Measurements from ENCODE around the gene SH2B3.

Gene SH2B3

DNA sequence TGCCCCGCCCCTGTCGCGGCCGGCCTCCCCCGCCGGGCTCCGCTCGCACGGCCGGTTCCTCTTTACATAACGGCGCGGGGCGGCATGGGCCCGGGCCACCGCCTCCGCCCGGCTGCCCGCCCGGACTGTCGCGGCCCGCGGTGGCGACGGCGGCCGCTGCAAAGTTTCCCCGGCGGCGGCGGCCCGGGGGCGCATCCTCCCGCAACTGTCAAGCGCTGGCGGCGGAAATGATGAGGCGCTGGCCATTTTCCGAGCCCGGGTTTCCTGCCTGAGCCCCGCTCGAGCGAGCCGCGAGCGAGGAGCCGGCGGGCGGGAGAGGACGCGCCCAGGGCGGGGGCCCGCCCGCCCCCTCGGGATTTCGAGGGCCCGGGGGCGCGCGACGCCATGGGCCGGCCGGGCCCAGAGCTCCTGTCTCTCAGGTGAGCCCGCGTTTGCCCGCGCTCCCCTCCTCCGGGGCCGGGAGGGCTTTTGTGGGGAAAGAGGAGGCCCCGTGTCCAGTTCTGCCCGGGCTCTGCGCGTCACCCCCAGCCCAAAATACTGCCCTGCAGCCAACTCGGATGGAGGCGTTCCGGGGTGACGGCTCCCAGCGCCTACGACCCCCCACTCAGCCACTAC is at the start of gene SH2B3:
Gene SH2B3 (plus strand): TSS at position 65 of the 615 bp plus-strand sequence. CDS start 12,223 bp downstream, outside the sequence.
- Mint-ChIP-seq H3K4me1 (peaks cover 62% of the 10 kb centered on the region), H3K27ac (peak within 1 kb of the TSS; percentile 97), H3K4me3 (peak within 1 kb of the TSS; percentile 89), H3K36me3 (ENCODE audit: low read depth) (peaks cover 15% of the 10 kb centered on the region), H3K27me3 (no peaks in the 10 kb centered on the region), H3K9me3 (no peaks in the 10 kb centered on the region)
- ATAC-seq (peak; percentile 4), DNase-seq (no peak)

DNA sequence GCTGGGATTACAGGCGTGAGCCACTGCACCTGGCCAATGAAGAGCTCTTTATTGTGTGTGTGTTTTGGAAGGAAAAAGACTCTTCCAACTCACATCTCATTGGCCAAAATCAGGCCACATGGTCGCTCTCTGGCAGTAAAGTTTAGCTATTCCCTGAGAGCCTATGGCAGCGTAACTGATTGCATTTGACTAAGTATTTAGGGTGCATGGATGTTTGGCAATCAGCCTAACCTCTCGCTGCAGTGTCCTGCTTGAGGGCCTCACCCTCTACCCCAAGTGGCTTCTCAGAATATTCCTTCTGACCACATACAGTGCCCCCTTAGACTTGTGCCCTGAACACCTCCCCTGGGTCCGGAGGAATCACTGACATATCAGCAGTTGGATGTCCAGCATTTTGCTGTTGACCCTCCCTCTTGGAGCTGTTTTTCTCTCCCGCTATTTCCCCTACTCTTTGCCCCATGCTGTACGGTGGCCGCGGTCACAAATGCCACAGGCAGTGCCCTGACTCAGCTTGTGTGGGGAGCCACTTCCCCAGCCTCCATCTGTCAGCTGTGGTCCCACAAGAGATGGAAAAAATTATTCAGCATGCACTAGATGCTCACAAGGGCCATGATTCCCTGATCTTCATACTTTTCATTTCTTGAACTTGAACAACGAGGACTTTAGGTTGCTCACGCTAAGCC is 46.4 kb upstream of the SH2B3 start:
- peak overlapping the region; percentile 91 for H3K27ac Mint-ChIP-seq
- H3K9me3 Mint-ChIP-seq = no peaks in the 10 kb centered on the region
- peak; percentile 74 for DNase-seq
- ATAC-seq = peak; percentile 87
- H3K4me1 Mint-ChIP-seq = peaks cover 28% of the 10 kb centered on the region
- peaks cover 24% of the 10 kb centered on the region for H3K27me3 Mint-ChIP-seq
- no peaks in the 10 kb centered on the region for H3K36me3 Mint-ChIP-seq (ENCODE audit: low read depth)
- peak overlapping the region; percentile 65 for H3K4me3 Mint-ChIP-seq

DNA sequence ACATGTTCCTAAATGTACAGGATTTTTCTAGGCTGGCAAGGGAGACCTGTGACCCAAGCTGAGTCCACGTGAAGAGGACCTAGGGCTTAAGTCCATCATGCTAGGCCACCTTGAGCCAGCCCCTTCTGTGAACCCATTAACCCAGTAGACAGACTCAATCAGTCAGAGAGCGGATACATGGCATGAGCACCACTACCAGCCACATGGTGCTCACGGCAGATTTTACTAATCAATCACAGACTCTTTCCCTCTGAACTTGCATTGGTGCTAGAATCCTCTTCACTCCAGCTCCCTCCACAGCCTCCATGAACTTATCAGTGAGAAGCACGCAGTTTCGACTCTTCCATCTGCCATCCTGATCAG is 45.8 kb upstream of the SH2B3 start:
- H3K4me1 Mint-ChIP-seq = peaks cover 28% of the 10 kb centered on the region
- H3K4me3 Mint-ChIP-seq = peak overlapping the region; percentile 65
- H3K27me3 Mint-ChIP-seq = peaks cover 24% of the 10 kb centered on the region
- no peaks in the 10 kb centered on the region for H3K9me3 Mint-ChIP-seq
- ATAC-seq (peak; percentile 45), DNase-seq (no peak)
- H3K27ac Mint-ChIP-seq = peak overlapping the region; percentile 91
- no peaks in the 10 kb centered on the region for H3K36me3 Mint-ChIP-seq (ENCODE audit: low read depth)

DNA sequence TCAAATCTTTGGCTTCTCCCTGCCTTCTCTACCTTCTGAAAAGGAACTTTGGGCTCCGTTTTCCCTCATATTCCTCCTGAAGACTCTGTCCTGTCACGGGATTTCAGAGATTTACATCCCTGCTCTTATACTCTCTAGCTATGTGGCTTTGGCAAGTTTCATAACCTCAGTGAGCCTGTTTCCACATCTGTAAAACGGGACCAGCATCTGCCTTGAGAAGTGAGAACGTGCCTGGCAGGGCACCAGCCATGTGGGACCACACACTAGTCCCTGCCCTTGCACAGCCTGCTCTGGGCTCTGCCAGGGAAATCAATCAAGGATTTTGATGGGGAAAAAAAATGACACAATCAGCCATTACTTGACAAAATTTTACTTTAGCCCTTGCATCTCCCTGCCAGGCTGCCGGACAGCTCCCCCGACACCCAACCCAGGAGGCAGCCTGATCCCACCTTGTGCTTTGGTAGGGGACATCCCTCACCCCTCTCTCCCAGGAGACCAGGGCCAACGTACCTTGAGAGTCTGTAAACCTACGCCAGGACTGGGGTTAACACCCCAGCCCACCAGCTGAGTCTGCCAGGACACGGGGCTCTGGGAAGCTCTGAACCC is 45.3 kb upstream of the SH2B3 start:
- no peak for DNase-seq
- Mint-ChIP-seq H3K4me1 (peaks cover 28% of the 10 kb centered on the region), H3K27ac (peak overlapping the region; percentile 25), H3K9me3 (no peaks in the 10 kb centered on the region), H3K27me3 (peaks cover 24% of the 10 kb centered on the region), H3K36me3 (ENCODE audit: low read depth) (no peaks in the 10 kb centered on the region), H3K4me3 (peak overlapping the region; percentile 65)
- no peak for ATAC-seq

DNA sequence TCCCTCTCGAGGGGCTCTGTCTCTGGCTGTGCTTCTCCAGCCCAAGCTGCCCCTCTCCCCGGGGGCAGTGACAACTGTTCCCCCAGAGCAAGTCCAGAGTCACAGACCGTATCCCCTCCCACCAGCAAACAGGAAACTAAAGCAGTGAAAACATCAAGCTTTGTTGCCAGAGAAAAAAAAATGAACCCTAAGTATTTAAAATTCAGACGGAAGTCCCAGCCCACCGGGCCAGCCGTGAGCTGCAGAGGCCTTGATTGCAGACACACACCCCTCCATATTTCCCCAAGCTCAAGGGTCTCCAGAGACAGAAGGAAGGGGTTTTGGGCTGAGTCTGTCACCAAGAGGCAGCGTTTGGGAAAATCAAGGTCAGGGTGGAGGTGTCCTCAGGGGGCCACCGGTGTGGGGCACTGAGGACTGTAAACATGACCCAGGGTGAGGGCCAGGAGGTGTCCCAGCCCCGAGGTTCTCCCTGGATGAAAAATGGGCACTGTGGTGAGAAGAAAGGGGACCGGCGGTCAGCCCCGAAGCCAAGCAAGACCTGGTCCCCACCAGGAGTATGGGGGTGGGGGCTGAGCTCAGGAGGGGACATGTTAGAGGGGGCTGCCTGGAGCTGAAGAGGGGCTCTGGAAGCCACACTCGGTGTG is 44.5 kb upstream of the SH2B3 start:
- H3K27ac Mint-ChIP-seq = no peak overlapping the region
- H3K27me3 Mint-ChIP-seq = peaks cover 24% of the 10 kb centered on the region
- H3K36me3 Mint-ChIP-seq (ENCODE audit: low read depth) = no peaks in the 10 kb centered on the region
- no peaks in the 10 kb centered on the region for H3K9me3 Mint-ChIP-seq
- peak overlapping the region; percentile 6 for H3K4me3 Mint-ChIP-seq
- peaks cover 28% of the 10 kb centered on the region for H3K4me1 Mint-ChIP-seq
- no peak for ATAC-seq
- no peak for DNase-seq

DNA sequence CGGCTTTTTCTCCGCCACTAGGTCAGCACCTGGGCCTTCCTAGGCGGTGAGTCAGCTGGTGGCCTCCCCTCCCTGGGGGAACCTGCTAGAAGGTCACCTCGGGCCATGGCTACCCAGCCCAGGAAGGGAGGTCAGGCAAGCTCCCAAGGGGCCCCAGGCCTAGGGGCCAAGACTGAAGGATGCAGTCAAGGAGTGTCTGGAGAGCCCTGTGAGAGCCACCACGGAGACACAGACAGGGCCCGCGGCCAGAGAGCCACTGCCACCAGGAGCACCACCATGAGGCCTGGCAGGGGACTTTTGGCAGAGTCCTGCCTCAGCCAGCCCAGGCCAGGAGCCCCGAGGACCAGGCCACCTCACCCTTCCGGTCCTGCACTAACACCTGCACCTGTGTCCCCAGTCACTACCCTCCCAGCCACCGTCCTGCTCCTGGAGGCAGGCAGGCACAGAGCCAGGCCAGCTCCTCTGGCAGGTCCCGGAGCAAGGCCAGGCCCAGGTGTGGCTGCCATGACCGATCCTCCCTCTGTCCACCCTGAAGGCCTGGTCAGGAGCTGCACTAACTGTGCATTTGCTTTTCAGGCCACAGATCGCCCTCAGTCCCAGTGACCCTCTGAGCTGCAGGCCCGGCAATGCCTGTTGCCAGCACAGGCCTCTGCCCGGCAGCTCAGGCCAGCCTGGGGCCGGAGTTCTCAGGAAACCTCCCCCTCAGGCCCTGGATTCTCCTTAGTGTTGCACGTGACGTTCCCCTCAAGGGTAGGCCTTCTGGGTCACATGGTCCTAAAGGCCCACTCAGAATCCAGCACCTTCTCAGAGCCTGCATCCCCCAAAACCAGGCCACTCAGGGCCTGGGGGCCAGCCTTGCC is 43.8 kb upstream of the SH2B3 start:
- no peak overlapping the region for H3K4me3 Mint-ChIP-seq
- peaks cover 28% of the 10 kb centered on the region for H3K4me1 Mint-ChIP-seq
- DNase-seq = no peak
- peaks cover 24% of the 10 kb centered on the region for H3K27me3 Mint-ChIP-seq
- no peaks in the 10 kb centered on the region for H3K9me3 Mint-ChIP-seq
- ATAC-seq = no peak
- no peaks in the 10 kb centered on the region for H3K36me3 Mint-ChIP-seq (ENCODE audit: low read depth)
- no peak overlapping the region for H3K27ac Mint-ChIP-seq

DNA sequence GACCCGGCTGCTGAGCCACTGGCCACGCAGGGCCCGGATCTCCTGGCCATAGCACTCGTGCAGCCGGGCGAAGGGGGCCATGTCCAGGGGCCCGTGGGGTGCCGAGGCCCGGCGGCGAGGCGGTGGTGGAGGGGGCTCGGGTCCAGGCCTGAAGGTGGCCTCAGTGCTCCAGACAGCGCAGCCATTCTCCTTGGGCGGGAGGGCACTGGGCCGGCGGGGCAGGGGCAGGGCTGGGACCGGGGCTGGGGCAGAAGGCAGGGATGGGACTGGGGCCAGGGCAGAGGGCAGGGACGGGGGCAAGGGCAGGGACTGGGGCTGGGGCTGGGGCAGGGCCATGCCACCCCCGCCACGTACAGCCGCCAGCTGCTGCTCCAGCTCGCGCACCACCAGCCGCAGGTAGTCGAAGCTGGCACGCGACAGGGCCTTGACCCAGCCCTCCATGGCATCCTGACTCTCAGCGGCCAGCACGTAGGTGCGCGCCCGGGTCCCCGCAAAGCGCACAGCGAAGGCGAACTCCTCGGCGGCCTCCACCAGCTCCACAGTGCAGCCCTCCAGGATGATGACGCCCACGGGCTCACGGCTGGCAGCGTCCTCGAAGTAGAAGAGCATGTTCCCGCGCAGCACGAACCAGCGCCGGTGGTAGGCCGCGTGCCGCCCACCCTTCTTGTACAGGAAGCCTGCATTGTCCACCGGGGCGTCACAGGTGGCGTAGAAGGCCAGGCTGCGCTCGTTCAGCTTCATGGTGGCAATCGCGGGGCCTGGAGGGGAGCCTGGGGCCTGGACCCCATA is 42.8 kb upstream of the SH2B3 start:
- ATAC-seq = no peak
- peaks cover 32% of the 10 kb centered on the region for H3K4me1 Mint-ChIP-seq
- H3K4me3 Mint-ChIP-seq = no peak overlapping the region
- no peaks in the 10 kb centered on the region for H3K36me3 Mint-ChIP-seq (ENCODE audit: low read depth)
- no peaks in the 10 kb centered on the region for H3K9me3 Mint-ChIP-seq
- no peak overlapping the region for H3K27ac Mint-ChIP-seq
- no peak for DNase-seq
- H3K27me3 Mint-ChIP-seq = peaks cover 24% of the 10 kb centered on the region

DNA sequence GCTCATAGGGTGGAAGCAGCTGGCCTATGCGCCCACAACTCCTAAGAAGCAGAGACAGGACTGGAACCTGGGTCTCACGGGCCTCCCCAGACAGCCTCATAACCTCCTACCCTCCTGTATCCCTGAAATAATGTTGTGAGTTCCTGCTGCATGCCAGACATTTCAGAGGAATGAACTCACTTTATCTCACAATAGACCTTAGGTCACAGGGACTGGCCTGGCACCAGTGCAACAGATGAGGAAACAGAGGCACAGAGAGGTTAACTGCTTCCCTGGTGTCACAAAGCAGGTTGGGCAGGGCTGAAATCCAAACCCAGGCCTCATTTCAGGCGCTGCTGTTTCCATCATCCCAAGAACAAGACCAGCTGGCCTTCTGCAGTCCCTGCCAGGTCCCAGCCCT is 42.1 kb upstream of the SH2B3 start:
- no peak for DNase-seq
- Mint-ChIP-seq H3K4me1 (peaks cover 37% of the 10 kb centered on the region), H3K27me3 (peaks cover 20% of the 10 kb centered on the region), H3K27ac (no peak overlapping the region), H3K36me3 (ENCODE audit: low read depth) (no peaks in the 10 kb centered on the region), H3K4me3 (no peak overlapping the region), H3K9me3 (no peaks in the 10 kb centered on the region)
- no peak for ATAC-seq

DNA sequence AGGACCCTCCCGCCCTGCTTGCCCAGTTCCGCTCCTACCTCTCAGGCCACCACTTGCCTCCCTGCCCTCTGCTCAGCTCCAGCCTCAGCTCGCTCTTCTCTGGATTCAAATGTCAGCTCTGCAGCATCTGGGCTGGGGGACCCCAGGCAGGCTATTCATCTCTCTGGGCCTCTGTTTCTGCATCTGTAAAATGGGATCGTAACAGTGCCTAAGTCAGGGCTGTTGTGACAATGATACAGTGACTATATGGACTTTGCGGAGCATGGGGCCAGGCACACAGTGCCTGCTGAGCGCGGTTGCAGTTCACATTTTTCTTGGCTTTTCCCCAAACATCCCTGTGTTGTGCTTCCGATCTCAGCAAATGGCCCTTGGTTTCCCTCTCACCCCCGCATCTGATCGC is 39.6 kb upstream of the SH2B3 start:
- Mint-ChIP-seq H3K36me3 (ENCODE audit: low read depth) (no peaks in the 10 kb centered on the region), H3K27ac (no peak overlapping the region), H3K4me3 (no peak overlapping the region), H3K9me3 (no peaks in the 10 kb centered on the region), H3K4me1 (peaks cover 17% of the 10 kb centered on the region), H3K27me3 (peaks cover 6% of the 10 kb centered on the region)
- ATAC-seq = no peak
- DNase-seq = no peak

DNA sequence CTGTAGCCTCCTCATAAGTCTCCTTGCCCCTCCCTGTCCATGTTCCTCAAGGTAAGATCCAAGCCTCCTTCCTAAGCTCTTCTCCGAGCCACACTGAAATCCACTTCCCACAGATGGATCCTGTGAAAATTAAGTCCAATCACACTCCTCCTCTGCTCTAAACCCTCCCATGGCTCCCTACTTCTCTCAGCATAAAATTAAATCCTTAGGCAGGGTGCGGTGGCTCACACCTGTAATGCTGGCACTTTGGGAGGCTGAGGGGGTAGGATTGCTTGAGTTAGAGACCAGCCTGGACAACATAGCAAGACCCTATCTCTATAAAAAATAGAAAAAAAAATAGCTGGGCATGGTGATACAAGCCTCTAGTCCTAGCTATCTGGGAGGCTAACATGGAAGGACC is 39.1 kb upstream of the SH2B3 start:
- peaks cover 2% of the 10 kb centered on the region for H3K27me3 Mint-ChIP-seq
- H3K4me3 Mint-ChIP-seq = no peak overlapping the region
- ATAC-seq (no peak), DNase-seq (no peak)
- H3K4me1 Mint-ChIP-seq = peaks cover 13% of the 10 kb centered on the region
- H3K36me3 Mint-ChIP-seq (ENCODE audit: low read depth) = no peaks in the 10 kb centered on the region
- no peak overlapping the region for H3K27ac Mint-ChIP-seq
- no peaks in the 10 kb centered on the region for H3K9me3 Mint-ChIP-seq

DNA sequence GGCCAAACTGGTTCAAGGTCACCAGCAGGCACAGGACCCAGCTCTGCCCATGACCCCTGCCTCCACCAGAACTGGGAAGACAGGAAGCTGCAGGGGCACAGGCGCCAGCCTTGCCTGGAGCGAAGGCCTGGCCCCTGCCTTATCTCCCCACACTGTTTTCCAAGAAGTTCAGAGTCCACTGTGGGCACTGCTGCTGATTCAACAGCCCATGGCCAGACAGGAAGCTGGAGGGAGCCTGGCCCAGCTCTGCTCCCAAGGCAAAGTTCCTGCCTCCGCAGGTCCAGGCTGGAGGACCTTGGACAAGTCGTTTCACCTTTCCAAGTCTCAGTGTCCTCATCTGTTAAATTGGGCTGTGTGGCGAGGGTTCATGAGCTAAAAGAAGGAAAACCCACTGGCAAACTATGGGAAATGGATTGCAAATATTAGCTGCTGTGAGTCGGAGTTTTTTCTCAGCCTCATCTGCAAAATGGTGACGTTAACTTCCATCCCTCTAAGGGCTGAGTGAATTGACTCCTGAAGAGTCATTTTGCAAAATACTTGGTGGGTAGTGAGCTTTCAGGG is 38.0 kb upstream of the SH2B3 start:
- no peak for ATAC-seq
- H3K4me1 Mint-ChIP-seq = peaks cover 13% of the 10 kb centered on the region
- H3K27ac Mint-ChIP-seq = no peak overlapping the region
- no peaks in the 10 kb centered on the region for H3K9me3 Mint-ChIP-seq
- no peak for DNase-seq
- H3K4me3 Mint-ChIP-seq = peak overlapping the region; percentile 63
- no peaks in the 10 kb centered on the region for H3K36me3 Mint-ChIP-seq (ENCODE audit: low read depth)
- peaks cover 2% of the 10 kb centered on the region for H3K27me3 Mint-ChIP-seq

DNA sequence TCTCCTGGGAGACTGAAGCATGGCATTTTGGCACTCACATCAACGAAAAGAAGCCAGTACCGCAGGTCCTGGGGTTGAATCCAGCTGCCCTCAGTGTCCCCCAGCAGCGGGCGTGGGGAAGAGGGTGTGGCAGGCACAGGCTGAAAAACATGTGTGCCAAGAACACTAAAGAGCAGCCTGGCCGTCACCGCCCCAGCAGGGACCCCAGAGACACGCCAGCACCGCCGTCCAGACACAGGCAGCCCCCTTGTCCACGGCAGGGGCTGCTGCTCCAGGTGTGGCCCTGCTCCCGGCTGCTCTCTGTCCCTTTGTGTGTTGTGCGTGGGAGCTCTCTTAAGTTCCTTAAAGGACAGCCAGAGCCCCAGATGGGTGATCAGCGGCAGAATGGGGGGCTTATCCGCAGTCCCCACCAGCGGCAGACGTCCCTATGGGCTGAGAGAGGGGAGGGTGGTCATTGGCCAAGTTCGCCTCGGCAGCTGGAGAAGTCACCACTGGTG is 37.4 kb upstream of the SH2B3 start:
- ATAC-seq (peak; percentile 6), DNase-seq (no peak)
- no peak overlapping the region for H3K27ac Mint-ChIP-seq
- no peaks in the 10 kb centered on the region for H3K36me3 Mint-ChIP-seq (ENCODE audit: low read depth)
- H3K4me1 Mint-ChIP-seq = peaks cover 13% of the 10 kb centered on the region
- peak overlapping the region; percentile 63 for H3K4me3 Mint-ChIP-seq
- H3K9me3 Mint-ChIP-seq = no peaks in the 10 kb centered on the region
- H3K27me3 Mint-ChIP-seq = peaks cover 6% of the 10 kb centered on the region

DNA sequence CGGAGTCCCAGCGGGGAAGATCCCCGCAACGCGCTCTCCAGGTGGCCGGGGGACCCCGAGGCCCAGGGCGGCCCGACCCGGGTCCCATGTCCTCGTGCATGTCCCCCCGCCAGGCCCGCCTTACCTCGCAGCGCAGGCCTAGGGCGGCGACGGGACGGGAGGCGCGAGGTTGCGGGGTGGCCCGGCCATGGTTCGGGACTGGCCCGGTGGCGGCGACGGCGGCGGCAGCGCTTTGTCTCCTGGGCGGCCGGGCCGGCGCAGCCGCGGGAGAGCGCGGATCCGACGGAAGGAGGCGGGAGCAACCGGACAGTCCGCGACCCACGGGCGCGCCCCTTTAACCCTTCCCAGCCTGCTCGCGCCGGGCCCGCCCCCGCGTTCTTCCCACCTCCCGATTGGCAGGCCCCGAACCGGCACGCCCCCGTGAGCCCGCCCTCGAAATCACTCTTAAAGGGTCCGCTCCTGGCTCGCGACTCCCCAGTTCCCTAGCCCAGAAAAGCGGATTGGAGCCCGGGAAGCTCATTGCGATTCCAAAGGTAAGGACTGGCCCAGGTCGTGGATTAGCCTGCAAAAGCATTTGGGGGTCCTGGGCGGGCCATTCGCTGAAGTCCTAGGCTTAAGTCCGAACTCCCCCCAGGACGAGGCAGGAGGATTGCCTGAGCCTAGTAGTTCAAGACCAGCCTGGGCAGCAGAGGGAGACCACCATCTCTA is 36.8 kb upstream of the SH2B3 start, which contains the start of gene PHETA1:
Gene PHETA1 (minus strand): TSS at position 308 of the 708 bp plus-strand sequence. CDS start 5,668 bp downstream, outside the sequence.
- H3K36me3 Mint-ChIP-seq (ENCODE audit: low read depth) = no peaks in the 10 kb centered on the region
- H3K27ac Mint-ChIP-seq = no peak within 1 kb of the TSS
- peaks cover 13% of the 10 kb centered on the region for H3K4me1 Mint-ChIP-seq
- H3K9me3 Mint-ChIP-seq = no peaks in the 10 kb centered on the region
- H3K4me3 Mint-ChIP-seq = peak within 1 kb of the TSS; percentile 76
- peaks cover 7% of the 10 kb centered on the region for H3K27me3 Mint-ChIP-seq
- DNase-seq (peak; percentile 90), ATAC-seq (peak; percentile 89)

Measured in activated naive CD8-positive, alpha-beta T cell treated with anti-CD3 and anti-CD28 coated beads, Interleukin-2, amount 50 U/mL, for 24 hours (primary cell).